ENCODE data around the gene PRTFDC1.

DNA sequence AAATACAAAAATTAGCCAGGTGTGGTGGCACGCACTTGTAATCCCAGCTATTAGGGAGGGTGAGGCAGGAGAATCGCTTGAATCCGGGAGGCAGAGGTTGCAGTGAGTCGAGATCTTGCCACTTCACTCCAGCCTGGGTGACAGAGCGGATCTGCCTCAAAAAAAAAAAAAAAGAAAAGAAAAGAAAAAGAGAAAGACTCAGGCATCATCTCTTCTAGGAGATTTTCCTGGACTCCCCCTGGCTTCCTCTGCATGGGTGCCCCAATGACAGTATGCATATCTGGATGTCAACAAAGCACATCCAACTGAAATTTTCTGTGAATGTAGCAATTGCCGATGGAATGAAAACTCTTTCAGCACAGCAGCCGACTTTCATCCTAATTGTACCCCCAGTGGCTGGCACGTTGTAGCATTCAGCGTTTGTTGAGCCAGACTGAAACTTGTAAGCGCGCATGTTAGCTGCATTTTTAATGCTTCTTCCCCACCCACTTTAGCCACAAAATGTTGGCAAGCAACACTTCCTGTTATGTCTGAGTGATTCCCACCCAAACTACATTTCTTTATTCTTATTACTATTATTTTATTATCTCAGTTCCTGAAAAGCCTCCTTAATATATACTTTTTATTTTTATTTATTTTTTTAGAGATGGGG lies 70.2 kb downstream of the PRTFDC1 start:
- TF ChIP-seq, protein P1, sequence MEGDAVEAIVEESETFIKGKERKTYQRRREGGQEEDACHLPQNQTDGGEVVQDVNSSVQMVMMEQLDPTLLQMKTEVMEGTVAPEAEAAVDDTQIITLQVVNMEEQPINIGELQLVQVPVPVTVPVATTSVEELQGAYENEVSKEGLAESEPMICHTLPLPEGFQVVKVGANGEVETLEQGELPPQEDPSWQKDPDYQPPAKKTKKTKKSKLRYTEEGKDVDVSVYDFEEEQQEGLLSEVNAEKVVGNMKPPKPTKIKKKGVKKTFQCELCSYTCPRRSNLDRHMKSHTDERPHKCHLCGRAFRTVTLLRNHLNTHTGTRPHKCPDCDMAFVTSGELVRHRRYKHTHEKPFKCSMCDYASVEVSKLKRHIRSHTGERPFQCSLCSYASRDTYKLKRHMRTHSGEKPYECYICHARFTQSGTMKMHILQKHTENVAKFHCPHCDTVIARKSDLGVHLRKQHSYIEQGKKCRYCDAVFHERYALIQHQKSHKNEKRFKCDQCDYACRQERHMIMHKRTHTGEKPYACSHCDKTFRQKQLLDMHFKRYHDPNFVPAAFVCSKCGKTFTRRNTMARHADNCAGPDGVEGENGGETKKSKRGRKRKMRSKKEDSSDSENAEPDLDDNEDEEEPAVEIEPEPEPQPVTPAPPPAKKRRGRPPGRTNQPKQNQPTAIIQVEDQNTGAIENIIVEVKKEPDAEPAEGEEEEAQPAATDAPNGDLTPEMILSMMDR (conservative IDR thresholded peaks at IDR 0.05): no peak
- TF ChIP-seq EZH2 (IDR thresholded peaks at IDR 0.05; ENCODE audit: low read depth): no peak
